ENCODE results near the gene LHX1. TPM values are rescaled to one million over a fixed set of nuclear protein-coding genes. Genes with fewer than 3 reads are reported as not detected.
A peak's percentile ranks its signal among the peaks of the same experiment; 100 is the strongest.

LHX1 gene
- total and polyA plus RNA-seq, 10 of the 15 experiments (the other 5 are each of a cell fraction or from before 2014, with no cell fraction given) = not detected

DNA sequence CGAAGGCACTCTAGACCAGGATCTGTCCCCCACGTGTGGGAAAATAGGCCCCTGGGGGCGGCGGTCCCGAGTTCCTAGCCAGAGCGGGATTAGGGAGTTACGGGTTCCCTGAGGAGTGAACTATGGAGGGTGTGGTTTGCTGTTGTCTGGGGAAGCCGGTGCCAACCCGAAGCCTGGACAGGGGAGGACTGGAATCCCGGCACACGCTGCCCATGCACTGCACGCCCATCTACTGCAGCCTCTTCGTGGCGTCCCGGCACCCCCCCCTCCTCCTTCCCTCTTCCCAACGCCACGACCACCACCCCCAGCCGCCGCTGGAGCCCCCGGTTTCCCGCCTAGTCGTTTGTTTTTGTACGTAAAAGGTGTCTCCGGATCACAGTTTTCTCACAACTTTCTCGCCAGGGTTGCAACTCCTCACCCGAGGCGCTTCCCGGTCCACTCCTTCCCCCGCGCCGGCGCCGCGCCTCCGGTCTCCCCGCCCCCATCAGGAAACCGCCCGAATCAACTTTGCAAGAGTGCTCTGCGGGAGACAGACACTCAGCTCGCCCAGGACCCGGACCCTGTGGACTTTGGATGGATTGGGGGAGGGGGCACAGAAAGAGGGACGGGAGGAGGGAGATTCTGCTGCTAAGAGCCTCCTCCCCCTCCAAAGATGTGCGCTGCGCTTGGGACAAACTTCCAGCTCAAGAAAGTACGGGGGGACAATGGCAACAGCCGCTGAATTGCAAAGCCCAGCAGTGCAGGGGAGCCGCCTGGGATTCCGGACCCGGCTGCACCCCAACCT lies 1.4 kb upstream of the LHX1 start:
- no peak overlapping the region for H3K27ac ChIP-seq (ENCODE audit: control insufficient read depth, insufficient read depth)
- no peaks in the 10 kb centered on the region for H3K79me2 ChIP-seq (ENCODE audit: control insufficient read depth, insufficient read depth, low read length)
- no peak for ATAC-seq
- ChIA-PET RAD21 (ENCODE audit: unreplicated experiment) (no interaction called here), POLR2A (interaction anchor here (0.7 kb wide), 1 partner anchor 13 kb away, joined by 3 read pairs; no protein-coding TSS in a partner anchor), SMC1A (ENCODE audit: uncharacterized antibody, unreplicated experiment) (no interaction called here), CTCF (no interaction called here)
- no peak overlapping the region; the same call in 1 of the 2 replicates for H3K4me2 ChIP-seq (ENCODE audit: control insufficient read depth, insufficient read depth)
- H3K9me3 ChIP-seq (replicated peaks; ENCODE audit: control insufficient read depth, insufficient read depth, low read length) = no peaks in the 10 kb centered on the region; the same call in 2 of the 3 replicates
- DNase-seq (ENCODE audit: low read depth, low spot score) = no peak
- no peak overlapping the region for H3K4me3 ChIP-seq
- no peaks in the 10 kb centered on the region for H4K20me1 ChIP-seq (ENCODE audit: control insufficient read depth, insufficient read depth)
- no peak overlapping the region for H2AFZ ChIP-seq (ENCODE audit: control insufficient read depth, low read depth, low read length)
- intact Hi-C loops (cut with micrococcal nuclease; ENCODE audit: unreplicated experiment) = no loop called here
- H3K4me1 ChIP-seq (ENCODE audit: control insufficient read depth, insufficient read depth, low read length) = no peaks in the 10 kb centered on the region
- 18% methylated on average over 30 of the region's 49 CpGs for WGBS (ENCODE audit: insufficient coverage, insufficient replicate concordance, low lambda C conversion rate, missing lambda C conversion rate)
- no peak for FAIRE-seq
- in situ Hi-C loops (cut with MboI) = no loop called here
- TF ChIP-seq, protein P1, sequence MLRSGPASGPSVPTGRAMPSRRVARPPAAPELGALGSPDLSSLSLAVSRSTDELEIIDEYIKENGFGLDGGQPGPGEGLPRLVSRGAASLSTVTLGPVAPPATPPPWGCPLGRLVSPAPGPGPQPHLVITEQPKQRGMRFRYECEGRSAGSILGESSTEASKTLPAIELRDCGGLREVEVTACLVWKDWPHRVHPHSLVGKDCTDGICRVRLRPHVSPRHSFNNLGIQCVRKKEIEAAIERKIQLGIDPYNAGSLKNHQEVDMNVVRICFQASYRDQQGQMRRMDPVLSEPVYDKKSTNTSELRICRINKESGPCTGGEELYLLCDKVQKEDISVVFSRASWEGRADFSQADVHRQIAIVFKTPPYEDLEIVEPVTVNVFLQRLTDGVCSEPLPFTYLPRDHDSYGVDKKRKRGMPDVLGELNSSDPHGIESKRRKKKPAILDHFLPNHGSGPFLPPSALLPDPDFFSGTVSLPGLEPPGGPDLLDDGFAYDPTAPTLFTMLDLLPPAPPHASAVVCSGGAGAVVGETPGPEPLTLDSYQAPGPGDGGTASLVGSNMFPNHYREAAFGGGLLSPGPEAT (IDR thresholded peaks at IDR 0.05; ENCODE audit: low read depth) = no peak
- peak; percentile 95 for TF ChIP-seq SUZ12 (IDR thresholded peaks at IDR 0.05; ENCODE audit: unreplicated experiment)
- H3K36me3 ChIP-seq (ENCODE audit: control insufficient read depth in 2 of 2, insufficient read depth in 2 of 2, low read length in 1 of 2) = no peaks in the 10 kb centered on the region
- no TSS peak for BruUV-seq (replicated peaks)
- H3K27me3 ChIP-seq (replicated peaks in 1 of 2; ENCODE audit: control insufficient read depth in 2 of 2, insufficient read depth in 2 of 2, low read length in 1 of 2) = peaks cover 62 to 75% of the 10 kb centered on the region in 2 experiments
- no peak overlapping the region for H3K9ac ChIP-seq (ENCODE audit: control insufficient read depth, insufficient read depth, low read length)

DNA sequence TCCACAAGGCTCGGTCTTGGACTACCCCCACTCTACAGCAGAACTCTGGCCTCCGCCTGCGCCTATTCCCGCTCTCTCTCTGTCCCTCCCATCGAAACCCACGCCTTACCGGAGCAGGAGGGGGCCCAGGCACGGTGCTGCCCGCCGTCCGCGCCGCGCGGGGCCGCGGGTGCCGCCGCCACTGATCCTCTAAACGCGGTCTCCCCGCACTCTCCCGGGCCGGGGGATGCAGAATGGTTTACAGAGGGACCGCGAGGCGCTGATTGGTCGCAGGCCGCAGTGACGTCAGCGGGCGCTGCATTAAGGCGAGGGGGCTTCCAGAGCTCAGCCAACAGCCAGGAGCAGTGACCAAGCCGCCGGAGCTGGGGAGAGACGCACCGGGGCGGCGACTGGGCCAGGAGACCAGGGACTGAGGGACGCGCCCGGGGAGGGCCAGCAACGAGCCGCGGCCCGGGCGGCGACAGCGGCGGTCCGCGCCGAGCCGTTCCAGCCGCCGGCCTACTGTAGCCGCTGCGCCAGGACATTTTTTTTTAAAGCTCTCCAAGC lies 747 bp upstream of the LHX1 start:
- Histone ChIP-seq H3K27ac (ENCODE audit: control insufficient read depth, insufficient read depth) (no peak overlapping the region), H3K9ac (ENCODE audit: control insufficient read depth, insufficient read depth, low read length) (no peak overlapping the region), H2AFZ (ENCODE audit: control insufficient read depth, low read depth, low read length) (no peak overlapping the region), H3K4me1 (ENCODE audit: control insufficient read depth, insufficient read depth, low read length) (no peaks in the 10 kb centered on the region), H3K4me3 (no peak overlapping the region), H3K9me3 (replicated peaks; ENCODE audit: control insufficient read depth, insufficient read depth, low read length) (no peaks in the 10 kb centered on the region; the same call in 2 of the 3 replicates), H3K27me3 (replicated peaks in 1 of 2; ENCODE audit: control insufficient read depth in 2 of 2, insufficient read depth in 2 of 2, low read length in 1 of 2) (peaks cover 59 to 73% of the 10 kb centered on the region in 2 experiments), H3K4me2 (ENCODE audit: control insufficient read depth, insufficient read depth) (peak overlapping the region; percentile 21; the same call in 1 of the 2 replicates), H3K36me3 (ENCODE audit: control insufficient read depth in 2 of 2, insufficient read depth in 2 of 2, low read length in 1 of 2) (no peaks in the 10 kb centered on the region), H4K20me1 (ENCODE audit: control insufficient read depth, insufficient read depth) (no peaks in the 10 kb centered on the region), H3K79me2 (ENCODE audit: control insufficient read depth, insufficient read depth, low read length) (no peaks in the 10 kb centered on the region)
- ATAC-seq (no peak), FAIRE-seq (no peak), DNase-seq (ENCODE audit: low read depth, low spot score) (no peak)
- ChIA-PET RAD21 (ENCODE audit: unreplicated experiment) (interaction anchor here (0.7 kb wide), 1 partner anchor 10 kb away, joined by 3 read pairs; no protein-coding TSS in a partner anchor), CTCF (no interaction called here), SMC1A (ENCODE audit: uncharacterized antibody, unreplicated experiment) (no interaction called here), POLR2A (interaction anchor here (0.7 kb wide), 1 partner anchor 13 kb away, joined by 3 read pairs; no protein-coding TSS in a partner anchor)
- intact Hi-C loops (cut with micrococcal nuclease; ENCODE audit: unreplicated experiment) (no loop called here), in situ Hi-C loops (cut with MboI) (no loop called here)
- BruUV-seq (replicated peaks) = no TSS peak
- TF ChIP-seq NFYB (IDR thresholded peaks at IDR 0.05; ENCODE audit: insufficient read depth, low read depth, low read length) = peak; percentile 42; the same call in 1 of the 2 replicates
- no peak for TF ChIP-seq BRCA1 (IDR thresholded peaks at IDR 0.05; ENCODE audit: low read depth, low read length)
- TF ChIP-seq SPI1 (IDR thresholded peaks at IDR 0.05; ENCODE audit: borderline replicate concordance, insufficient read depth, low read depth, low read length) = no peak
- TF ChIP-seq SUZ12 (IDR thresholded peaks at IDR 0.05; ENCODE audit: unreplicated experiment) = peak; percentile 51
- WGBS (ENCODE audit: insufficient coverage, insufficient replicate concordance, low lambda C conversion rate, missing lambda C conversion rate) = 40% methylated on average over 56 of the region's 58 CpGs

Measured in GM12878 (cell line).